HG03139 (cell line): Measurements from ENCODE around the gene CCL2.

Source experiments
- ATAC-seq: cut with Tn5 transposase; IDR thresholded peaks from one replicate; pipeline ENCODE4 v1.9.1; 2021; ENCODE audit not compliant: unreplicated experiment

The CCL2 gene

DNA sequence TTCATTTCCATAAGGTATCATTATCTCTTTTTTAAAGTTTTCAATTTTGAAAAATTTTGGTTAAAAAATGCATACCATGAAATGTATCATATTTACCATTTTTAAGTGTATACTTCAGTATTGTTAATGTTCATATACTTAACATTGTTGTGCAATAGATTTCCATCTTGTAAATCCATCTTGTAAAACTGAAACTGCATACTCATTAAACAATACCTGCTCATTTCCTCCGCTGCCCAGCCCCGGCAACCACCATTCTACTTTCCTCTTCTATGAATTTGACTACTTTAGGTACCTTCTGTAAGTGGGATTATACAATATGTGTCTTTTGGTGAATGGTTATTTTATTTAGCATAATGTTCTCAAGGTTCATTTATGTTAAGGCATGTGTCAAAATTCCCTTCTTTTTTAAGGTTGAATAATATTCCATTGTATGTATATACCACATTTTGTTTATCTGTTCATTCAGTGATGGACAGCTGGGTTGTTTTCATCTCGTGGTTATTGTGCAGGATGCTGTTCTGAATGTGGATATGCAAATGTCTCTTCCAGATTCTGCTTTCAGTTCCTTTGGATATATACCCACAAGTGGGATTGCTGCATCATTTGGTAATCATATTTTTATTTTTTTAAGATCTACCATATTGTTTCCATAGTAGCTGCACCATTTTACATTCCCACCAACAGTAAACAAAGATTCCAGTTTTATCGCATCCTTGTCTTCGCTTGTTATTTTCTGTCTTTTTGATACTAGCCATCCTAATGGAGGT, 6.7 kb downstream of the CCL2 start:
- ATAC-seq: no peak

DNA sequence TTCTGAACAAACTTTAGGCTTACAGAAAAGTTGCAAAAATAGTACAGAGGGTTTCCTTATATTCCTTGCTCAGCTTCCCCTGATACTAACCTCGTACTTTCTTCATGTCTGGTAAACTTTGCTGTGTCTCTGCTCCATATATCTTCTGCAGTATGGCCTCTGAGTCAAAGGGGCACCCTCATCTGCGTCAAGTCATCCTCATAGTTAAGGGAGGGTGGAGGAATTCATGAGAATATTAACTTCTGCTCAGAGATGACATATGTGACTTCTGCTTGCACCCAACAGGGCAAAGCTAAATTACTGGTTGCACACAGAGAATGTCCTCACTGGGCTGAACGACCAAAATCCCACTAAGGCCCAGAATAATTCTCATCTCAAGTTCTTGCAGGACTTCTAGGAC, 10.6 kb downstream of the CCL2 start:
- ATAC-seq: no peak

DNA sequence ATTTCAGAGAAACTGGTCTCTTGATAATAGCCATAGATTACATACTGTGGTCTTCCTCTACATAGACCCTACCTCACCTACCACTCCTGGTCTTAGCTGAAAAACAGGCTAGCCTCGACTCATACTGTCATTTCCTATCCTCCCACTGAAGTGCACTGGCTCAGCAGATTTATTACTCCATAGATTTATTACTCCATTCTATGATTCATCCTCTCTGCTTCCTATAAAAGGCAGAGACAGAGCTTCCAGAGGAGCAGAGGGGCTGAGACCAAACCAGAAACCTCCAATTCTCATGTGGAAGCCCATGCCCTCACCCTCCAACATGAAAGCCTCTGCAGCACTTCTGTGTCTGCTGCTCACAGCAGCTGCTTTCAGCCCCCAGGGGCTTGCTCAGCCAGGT, 14.9 kb downstream of the CCL2 start, which contains the start of gene CCL7:
CCL7 (plus strand) TSS at position 253 of the 400 bp plus-strand sequence; CDS start at position 323, 70 bp downstream.
- ATAC-seq: no peak

DNA sequence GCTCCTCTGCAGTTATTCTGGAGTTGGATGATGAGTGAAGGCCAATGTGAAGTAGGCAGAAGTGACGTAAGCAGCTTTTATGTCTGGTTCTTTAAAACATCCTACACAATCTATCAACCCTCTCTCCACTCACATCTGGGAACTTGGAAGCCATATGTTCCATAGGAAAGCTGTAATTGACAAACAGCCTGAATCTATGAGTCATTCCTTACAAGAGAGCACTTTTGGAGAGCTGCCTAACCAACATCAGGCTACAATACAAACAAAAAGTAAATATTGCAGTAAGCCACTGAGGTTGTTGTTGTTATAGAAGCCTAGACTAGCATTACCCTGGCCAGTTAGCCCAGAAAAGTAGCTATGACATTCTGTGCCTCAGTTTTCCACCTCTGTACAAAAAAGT, 20.8 kb downstream of the CCL2 start:
- no peak for ATAC-seq

DNA sequence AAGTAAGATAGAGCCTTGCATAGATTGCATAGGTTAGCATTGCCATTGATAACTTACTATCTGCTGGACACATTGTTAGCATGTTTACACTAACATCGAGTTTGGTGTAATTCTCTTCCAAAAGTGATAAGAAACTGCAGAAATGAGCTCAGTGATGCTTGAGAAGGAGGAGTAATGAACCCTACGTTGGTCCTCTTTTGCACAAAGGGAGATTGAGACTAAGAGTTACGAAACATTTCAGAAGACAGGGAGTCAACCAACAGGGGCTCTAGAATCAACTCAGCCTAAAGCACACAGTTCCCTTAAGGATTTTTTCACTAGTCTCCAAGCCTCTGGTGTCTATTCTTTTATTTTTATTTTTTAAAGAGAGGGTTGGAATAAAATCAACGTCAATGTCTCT, 21.7 kb downstream of the CCL2 start:
- no peak for ATAC-seq

DNA sequence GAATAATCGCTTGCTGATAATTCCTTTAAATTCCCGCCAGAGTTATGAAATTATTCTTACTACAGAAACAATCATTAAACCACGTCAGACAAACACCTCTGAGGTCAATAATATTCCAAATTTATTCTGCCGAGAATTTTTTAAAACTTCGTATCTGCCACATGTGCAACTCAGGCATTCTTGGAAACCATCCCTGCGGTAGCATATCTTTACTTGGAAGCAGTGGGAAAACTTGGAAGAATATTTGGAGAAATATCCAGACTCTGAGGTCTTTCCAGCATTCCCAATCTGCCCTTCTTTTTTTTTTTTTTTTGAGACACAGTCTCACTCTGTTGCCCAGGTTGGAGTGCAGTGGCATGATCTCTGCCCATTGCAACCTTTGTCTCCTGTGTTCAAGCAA, 28.5 kb downstream of the CCL2 start:
- no peak for ATAC-seq

DNA sequence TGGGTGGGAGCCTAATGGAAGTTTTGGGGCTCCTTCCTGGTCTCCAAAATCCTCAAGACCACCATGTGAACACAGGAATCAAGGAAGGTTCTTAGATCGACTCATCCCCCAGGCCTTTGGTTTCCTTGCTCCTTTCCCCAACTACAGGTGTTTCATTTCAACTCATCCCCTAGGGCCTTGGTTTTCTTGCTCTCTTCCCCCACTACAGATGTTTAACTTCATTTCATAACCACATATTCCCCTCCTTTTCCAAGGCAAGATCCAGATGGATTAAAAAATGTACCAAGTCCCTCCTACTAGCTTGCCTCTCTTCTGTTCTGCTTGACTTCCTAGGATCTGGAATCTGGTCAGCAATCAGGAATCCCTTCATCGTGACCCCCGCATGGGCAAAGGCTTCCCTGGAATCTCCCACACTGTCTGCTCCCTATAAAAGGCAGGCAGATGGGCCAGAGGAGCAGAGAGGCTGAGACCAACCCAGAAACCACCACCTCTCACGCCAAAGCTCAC, 30.3 kb downstream of the CCL2 start, which contains the start of gene CCL11:
CCL11 (plus strand) TSS at position 457 of the 507 bp plus-strand sequence. CDS start 67 bp downstream, outside the sequence.
- no peak for ATAC-seq

DNA sequence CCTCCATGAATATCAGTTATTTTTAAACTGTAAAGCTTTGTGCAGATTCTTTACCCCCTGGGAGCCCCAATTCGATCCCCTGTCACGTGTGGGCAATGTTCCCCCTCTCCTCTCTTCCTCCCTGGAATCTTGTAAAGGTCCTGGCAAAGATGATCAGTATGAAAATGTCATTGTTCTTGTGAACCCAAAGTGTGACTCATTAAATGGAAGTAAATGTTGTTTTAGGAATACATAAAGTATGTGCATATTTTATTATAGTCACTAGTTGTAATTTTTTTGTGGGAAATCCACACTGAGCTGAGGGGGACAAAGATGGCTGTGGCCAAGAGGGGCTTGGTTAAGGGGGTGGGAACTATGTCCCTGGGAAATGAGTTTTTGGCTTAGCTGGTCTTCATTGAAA, 32.8 kb downstream of the CCL2 start:
- no peak for ATAC-seq

DNA sequence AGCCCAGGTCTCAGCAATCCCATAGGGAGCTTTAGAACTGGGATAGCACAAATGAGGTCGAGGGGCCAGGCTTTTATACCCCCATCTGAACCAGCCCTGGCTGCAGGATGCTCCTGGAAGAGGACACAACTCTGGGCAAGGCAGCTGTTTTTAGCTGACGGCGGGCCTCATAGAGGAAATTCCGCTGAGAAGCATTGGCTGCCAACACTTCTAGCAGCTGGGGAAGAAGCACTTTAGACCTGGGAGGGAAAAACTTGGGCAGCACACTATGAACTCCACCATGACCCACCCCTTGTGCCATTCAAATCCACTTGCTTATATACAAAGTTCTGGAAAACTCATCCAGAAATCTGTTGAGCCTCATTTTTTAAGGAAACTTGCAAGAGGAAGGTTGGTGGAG, 35.5 kb downstream of the CCL2 start:
- ATAC-seq: no peak

DNA sequence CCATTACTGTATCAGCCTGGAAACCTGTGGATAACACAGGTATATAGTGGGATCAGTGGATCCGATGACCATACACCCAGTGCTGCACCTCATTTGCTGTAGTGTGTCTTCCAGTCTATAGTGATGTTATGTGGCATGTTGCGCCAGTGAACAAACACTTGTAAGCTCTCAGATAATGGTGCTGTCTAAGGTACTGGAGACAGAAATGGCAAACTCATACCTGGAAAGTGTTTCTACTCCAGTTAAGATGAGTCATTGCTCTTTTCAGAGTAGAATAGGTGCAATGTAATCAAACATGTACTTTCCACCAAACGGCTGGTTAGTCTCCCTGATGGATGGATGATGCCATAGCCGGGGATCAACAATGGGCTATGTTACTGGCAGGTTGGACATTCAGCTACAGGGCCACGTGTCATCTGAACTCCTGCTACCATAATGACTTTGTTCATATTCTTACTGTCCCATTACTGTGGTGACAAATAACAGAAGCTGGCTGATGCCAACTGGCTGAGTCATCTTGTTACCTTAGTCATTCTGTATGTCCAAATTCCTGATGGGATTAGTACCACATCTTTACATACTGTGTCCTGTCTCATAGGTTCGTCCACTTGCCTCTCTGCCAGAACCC, 36.8 kb downstream of the CCL2 start:
- no peak for ATAC-seq

DNA sequence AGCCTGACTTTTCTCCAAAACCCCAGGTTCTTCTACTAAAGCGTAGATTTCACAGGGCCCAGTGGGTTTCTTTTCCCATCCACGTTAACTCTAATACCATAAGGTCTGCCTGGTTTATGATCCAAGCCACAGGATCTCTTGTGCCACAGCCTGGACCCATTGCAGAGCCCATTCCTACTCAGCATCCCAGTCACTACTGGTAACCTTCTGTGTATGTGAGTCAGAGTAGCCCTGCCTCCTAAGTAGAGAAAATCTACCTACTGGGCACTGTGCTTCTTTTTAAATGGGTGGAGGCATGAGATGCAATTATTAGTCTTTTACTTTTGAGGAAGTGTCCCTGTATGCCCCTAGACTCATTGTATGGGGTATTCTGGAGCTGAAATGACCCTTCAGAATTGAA, 43.9 kb downstream of the CCL2 start:
- ATAC-seq: no peak

DNA sequence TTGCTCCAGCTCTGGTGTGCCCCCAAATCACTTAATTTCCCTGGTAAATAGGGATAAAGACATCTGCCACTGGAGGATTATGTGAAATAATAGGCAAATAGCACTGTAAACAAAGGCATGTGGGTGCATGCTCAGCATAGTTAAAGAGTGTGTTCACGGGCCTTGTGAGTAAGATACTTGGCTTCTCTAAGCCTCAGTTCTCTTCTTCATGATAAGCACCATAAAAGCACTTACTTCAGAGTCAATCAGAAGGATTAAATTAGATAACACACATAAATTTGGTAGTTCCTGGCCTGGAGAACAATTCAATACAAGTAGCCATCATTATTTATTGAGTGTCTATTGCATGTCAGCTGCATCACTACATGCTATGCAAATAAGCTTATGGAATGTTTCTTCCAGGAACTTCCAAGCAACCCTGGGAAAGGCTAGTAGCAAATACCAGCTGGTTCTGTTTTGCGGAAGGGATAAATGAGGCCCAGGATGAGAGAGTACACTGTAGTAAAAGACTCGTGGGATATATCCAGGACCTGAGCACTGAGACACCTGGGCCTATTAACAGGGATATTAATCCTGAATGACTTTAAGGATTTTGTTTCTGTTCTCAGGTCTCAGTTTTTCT, 45.0 kb downstream of the CCL2 start:
- ATAC-seq: no peak

DNA sequence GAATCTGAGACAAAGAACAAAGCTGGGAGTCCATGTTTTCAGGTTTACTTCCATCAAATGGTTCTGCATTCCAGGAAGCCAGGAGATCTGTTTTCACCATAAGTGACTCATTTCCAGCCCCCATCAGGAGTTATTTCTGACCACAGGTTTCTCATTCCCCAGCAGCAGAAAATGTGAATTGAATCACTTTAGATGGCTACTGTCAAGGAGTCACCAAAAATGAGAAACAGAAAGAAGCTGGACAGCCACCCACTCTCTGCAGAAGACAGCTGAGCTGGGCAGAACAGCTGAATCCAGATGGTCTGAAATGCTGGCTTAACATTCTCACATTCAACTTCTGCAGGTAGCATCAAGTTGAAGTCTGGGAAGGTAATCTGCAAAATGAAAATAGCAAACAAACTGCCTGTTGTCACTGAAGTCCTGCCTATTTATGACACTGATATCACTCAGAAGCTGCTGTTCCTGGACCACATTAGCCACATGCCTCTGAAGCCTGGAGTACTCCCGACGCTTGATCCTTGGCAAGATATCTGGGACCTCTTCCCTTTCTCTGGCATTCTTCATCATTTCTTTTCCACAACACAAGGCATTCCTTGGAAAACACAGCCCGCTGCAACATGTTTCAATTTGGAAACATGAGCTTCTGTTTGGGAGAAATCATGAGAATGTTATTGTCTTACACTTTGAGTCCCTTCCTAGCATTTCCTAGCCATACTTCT, 45.7 kb downstream of the CCL2 start:
- no peak for ATAC-seq

DNA sequence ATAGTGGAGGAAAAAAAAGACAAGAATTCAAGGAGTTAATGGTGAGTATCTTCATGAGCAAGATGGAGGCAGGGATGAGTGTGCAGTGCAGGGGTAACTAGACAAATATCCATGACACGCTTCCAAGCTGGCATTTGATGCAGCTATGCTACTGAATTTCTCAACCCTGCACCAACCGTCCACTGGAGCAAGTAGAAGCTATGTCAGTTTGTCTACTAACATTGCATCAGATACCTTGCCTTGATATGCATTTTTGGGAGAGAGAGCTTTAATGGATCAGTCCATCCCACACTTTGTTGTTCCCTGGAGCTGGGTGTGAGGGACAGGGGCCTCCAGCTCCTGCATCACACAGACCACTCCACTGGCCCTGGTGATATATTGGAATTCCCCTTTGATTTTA, 46.9 kb downstream of the CCL2 start:
- no peak for ATAC-seq

DNA sequence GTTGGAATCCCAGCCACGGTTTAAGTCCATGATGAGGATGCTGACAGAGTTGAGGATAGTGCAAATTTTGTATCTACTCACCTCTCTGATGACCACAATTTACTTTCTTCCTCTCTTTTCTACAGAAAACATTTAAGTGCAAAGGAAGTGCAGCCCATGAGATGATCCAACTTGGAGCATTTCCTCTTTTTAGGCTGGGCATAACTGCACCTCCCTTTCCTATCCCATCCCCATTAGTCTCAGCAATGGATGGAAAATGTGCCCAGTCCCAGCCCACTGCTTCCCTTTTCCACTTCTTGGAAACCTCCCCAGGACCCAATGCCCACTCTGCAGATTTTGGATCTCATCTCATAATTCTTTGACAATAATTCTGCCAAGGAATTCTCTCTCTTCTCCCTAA, 47.6 kb downstream of the CCL2 start:
- no peak for ATAC-seq

DNA sequence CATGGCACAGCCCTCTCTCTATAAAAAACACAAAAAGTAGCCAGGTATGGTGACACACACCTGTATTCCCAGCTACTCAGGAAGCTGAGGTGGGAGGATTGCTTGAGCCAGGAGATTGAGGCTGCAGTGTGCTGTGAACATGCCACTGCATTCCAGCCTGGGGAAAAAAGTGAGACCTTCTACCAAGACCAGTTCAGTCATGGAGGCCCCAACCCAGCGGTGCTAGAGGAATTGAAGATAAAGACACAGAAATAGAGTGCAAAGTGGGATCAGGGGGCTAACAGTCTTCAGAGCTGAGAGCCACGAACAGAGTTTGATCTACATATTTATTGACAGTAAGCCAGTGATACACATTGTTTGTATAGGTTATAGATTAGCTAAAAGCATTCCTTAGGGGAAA, 48.5 kb downstream of the CCL2 start:
- no peak for ATAC-seq

DNA sequence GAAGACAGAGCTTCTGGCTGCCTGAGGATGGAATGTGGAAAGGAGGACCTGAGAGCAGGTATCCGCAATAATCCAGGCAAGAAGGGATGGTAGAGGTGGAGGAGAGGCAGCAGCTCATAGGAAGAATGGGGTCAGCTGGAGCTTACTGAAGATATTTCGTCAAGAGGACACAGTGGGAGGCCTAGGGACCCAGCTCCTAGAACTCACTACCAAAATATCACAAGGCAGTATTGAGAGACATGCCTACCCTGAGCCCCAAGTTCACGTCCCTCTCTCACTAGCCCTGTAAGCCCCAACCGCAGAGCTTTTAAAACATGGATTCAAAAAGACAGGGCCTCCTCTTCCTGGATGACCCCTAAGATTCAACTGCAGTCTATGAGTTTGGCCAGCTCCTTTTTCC, 50.0 kb downstream of the CCL2 start:
- ATAC-seq: no peak

DNA sequence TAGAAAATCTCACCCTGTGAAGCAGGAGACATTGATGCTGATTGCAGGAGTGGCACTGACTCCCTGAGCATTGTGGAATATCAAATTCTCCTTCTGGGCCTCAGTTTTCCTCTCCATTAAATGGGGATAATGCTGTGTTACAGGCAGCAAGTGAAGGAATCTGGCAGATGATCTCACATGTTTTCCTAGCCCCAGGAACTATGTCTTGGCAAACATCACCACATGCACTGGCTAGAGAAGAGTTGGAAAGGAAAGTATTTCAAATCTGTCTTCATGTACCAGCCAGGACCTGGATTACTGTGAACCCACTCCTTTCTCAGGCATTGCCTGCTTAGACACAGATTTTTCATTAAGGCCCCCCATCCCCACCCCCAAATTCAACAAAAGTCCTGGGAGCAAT, 50.5 kb downstream of the CCL2 start:
- no peak for ATAC-seq

DNA sequence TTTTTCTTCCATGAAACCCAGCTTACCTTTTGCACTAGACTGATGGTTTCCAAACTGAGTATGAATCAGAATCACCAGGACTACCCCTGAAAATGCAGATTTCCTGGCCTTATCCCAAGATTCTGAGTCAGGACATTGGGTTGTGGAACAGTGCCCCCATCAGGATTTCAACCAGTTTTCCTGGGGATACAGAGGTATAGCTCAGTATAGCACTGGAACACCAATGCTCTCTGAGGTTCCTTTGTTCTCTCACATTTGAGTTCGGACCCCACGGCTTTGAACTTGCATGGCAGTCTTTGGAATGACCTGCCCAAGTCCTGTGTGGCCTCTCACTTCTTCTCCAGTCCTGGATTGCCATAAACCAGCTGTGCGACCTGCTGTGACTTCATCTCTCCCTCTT, 51.4 kb downstream of the CCL2 start:
- no peak for ATAC-seq
